Stimulated activated memory B cell treated with anti-CD40 and anti-IgM and Interleukin-4, amounts not matched to agents 10 μg/mL and 1 μg/mL and 100 μg/mL, for 72 hours (primary cell): ENCODE measurements around the gene ENTHD1.

ENCODE experiments used
- ATAC-seq: fragments of 150-1000 bp; cut with Tn5 transposase; 2 replicates; pipeline ENCODE4 v1.10.0; 2021
- H3K27ac Mint-ChIP-seq: one replicate; pipeline ENCODE4 v1.8.0; 2022; ENCODE audit warnings: mild to moderate bottlenecking, mixed read lengths
- H3K27me3 Mint-ChIP-seq: one replicate; pipeline ENCODE4 v1.8.0; 2022; ENCODE audit warnings: mixed read lengths
- H3K36me3 Mint-ChIP-seq: one replicate; pipeline ENCODE4 v1.8.0; 2022; ENCODE audit warnings: mixed read lengths
- H3K4me1 Mint-ChIP-seq: one replicate; pipeline ENCODE4 v1.8.0; 2022; ENCODE audit warnings: mixed read lengths
- H3K4me3 Mint-ChIP-seq: one replicate; pipeline ENCODE4 v1.8.0; 2022; ENCODE audit warnings: mild to moderate bottlenecking, moderate library complexity, mixed read lengths
- H3K9me3 Mint-ChIP-seq: one replicate; pipeline ENCODE4 v1.8.0; 2022; ENCODE audit warnings: mixed read lengths

The ENTHD1 gene

GRCh38 chr22:39718921-39719475 is 174.6 kb downstream of the ENTHD1 start:
- no peak for ATAC-seq
- no peak overlapping the region for H3K27ac Mint-ChIP-seq
- H3K27me3 Mint-ChIP-seq: peaks cover 22% of the 10 kb centered on the region
- no peak overlapping the region for H3K4me3 Mint-ChIP-seq
- H3K4me1 Mint-ChIP-seq: peaks cover 6% of the 10 kb centered on the region
- H3K36me3 Mint-ChIP-seq: no peaks in the 10 kb centered on the region
- no peaks in the 10 kb centered on the region for H3K9me3 Mint-ChIP-seq

DNA sequence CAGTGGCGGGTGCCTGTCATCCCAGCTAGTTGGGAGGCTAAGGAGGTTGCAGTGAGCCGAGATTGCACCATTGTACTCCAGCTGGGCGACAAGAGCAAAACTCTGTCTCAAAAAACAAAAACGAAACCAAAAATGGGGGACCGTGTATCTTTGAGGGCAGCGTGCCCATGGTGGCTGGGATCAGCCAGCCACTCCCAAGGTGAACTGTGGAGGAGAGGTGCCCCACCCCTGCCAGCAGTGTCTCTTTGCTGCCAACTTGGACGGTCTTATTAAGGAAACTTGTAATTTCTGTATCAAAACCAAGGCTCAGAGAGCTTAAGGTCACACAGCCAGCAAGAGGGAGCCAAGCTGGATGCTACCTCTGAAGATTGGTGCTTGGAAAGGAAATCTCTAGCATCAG is 175.4 kb downstream of the ENTHD1 start:
- ATAC-seq: no peak
- Mint-ChIP-seq H3K36me3 (no peaks in the 10 kb centered on the region), H3K9me3 (no peaks in the 10 kb centered on the region), H3K27me3 (peaks cover 15% of the 10 kb centered on the region), H3K27ac (no peak overlapping the region), H3K4me1 (peaks cover 8% of the 10 kb centered on the region), H3K4me3 (no peak overlapping the region)

DNA sequence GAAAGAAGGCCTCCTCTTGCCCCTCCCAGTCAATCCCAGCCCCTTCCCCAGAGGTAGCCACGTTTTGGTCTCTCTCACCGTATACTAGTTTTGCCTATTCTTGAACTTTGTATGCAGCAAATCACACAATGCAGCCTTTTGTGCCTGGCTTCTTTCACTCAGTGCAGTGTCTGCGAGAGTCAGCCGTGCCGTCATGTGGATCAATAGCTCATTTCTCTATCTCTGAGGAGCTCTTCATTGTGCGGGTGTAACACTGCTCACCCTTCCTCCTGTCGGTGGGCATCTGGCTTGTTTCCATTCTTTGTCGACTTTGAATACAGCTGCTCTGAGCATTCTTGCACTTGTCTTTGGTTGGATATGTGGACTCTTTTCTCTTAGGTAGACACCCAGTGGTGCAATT is 176.5 kb downstream of the ENTHD1 start:
- Mint-ChIP-seq H3K27ac (no peak overlapping the region), H3K4me3 (no peak overlapping the region), H3K9me3 (no peaks in the 10 kb centered on the region), H3K27me3 (peaks cover 11% of the 10 kb centered on the region), H3K36me3 (no peaks in the 10 kb centered on the region), H3K4me1 (peaks cover 19% of the 10 kb centered on the region)
- ATAC-seq: no peak

DNA sequence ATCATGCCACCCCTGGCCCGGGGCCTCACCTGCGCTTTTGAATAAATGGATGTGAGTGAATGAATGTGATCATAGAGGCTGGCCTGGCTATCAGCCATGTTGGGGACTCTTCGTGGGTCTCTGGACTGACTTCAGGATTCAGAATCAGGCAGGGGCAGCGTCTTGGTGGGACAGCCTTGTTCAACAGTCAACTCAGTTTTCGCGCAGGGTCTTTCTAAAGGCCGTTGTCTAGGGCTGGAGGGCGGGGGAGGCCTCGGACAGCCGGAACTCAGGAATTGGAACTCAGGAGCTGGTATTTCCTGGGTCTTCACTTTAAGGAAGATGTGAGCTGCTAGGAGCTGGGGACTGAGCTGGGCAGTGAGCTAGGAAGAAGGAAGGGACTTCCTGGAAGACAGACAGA is 177.0 kb downstream of the ENTHD1 start:
- H3K27ac Mint-ChIP-seq: no peak overlapping the region
- H3K9me3 Mint-ChIP-seq: no peaks in the 10 kb centered on the region
- no peak for ATAC-seq
- H3K36me3 Mint-ChIP-seq: no peaks in the 10 kb centered on the region
- H3K4me3 Mint-ChIP-seq: no peak overlapping the region
- peaks cover 20% of the 10 kb centered on the region for H3K4me1 Mint-ChIP-seq
- peaks cover 11% of the 10 kb centered on the region for H3K27me3 Mint-ChIP-seq

DNA sequence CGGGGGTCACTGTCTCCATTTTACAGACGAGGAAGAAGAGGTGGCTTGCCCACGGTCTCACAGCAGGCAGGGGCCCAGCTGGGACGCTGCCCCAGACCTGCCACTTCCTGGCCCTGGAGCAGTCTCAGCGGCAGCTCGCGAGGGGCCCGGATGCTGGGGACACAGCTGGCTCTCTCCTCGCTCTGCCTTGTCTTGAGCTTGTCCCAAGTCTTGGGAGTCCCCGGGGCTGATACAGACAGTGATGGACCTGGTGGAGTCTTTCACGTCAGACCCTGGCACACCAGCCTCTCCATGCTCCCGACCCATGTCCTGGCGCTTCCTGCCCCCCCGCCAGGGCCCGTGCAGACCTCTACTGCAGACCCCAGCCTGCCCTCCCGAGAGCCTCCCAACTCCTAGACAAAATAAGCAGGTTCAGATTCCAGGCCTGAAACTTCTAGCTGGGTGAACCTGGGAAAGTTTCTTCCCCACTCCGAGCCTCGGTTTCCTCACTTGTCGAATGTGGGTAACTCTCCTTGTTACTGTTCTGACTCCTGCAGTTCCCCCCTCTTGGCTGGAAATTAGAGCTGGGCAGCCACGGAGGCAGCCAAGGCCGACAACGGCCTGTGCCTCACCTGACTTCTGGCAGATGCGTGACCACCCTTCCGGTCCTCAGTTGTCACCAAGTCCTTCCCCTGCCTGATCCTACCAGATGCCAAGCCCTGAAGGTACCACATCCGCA is 177.6 kb downstream of the ENTHD1 start:
- peaks cover 13% of the 10 kb centered on the region for H3K27me3 Mint-ChIP-seq
- H3K4me3 Mint-ChIP-seq: no peak overlapping the region
- peak; percentile 7 for ATAC-seq
- H3K36me3 Mint-ChIP-seq: no peaks in the 10 kb centered on the region
- H3K4me1 Mint-ChIP-seq: peaks cover 20% of the 10 kb centered on the region
- no peaks in the 10 kb centered on the region for H3K9me3 Mint-ChIP-seq
- no peak overlapping the region for H3K27ac Mint-ChIP-seq

- Mint-ChIP-seq H3K4me1 (peaks cover 14% of the 10 kb centered on the region), H3K27me3 (peaks cover 16% of the 10 kb centered on the region), H3K36me3 (no peaks in the 10 kb centered on the region), H3K27ac (no peak overlapping the region), H3K9me3 (no peaks in the 10 kb centered on the region), H3K4me3 (no peak overlapping the region)
- no peak for ATAC-seq
These were observed 179.2 kb downstream of the ENTHD1 start for GRCh38 chr22:39714321-39714720.

DNA sequence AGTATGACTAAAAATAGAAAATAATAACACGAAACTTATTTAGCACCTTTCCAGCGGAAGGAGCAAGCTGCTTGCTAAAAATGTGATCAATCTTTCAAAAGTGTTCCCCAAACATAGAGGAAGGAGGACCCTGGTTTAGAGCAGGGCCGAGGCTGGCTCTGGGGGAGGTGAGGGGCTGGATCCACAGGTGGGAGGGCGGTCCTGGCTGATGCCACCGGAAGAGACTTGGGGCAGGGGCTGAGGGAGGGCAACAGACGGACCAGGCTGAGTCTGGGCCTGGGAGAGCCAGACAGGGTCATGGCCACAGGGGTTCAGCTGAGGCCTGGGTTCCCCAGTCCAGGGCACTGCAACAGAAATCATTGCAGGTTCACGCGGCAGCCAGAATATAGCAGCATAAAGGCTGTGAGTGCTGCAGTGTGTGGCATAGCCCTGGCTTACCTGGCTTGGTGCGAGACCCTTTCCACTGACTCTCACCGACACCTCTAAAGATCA is 179.7 kb downstream of the ENTHD1 start:
- no peak overlapping the region for H3K4me3 Mint-ChIP-seq

DNA sequence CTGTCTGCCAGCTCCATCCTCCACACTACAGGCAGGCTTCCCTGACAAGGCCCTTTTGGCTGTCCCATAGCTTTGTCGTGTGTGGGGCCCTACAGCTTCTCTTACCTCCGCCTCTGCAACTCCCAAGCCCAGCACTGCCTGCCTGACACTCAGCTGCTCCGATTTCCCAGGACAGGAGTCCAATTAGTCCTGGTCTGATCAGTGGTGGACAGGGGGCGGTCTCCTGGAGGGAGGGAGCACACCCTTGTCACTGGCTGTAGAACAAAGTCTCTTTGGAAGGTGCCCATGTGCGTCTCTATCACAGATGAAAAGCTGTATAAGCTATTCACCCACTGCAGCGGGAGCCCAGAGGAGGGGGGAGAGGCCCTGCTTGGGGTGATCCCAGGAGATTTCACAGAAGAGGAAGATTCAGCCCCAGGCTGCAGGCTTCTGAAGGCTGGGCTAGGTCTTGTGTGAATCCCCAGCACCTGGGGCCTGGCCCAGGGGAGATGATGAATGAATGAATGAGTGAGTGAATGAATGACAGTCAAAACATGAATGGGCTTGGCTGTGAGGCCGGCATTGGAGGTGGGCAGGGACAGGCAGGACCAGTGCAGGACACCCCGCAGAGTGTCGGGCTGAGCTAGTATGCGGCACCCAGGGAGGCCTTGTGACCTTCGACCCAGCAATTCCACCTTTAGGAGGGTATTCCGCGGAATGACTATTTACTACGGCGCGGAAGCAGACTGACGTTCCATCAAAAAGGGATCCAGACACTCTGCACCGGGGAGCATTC is 180.6 kb downstream of the ENTHD1 start:
- Mint-ChIP-seq H3K4me3 (no peak overlapping the region), H3K9me3 (no peaks in the 10 kb centered on the region), H3K27me3 (peaks cover 16% of the 10 kb centered on the region), H3K4me1 (peaks cover 14% of the 10 kb centered on the region), H3K36me3 (no peaks in the 10 kb centered on the region), H3K27ac (peak overlapping the region; percentile 36)
- ATAC-seq: peak; percentile 32

More for the DNA sequence above, 179.7 kb downstream of the ENTHD1 start:
- H3K27ac Mint-ChIP-seq: no peak overlapping the region
- H3K4me1 Mint-ChIP-seq: peaks cover 14% of the 10 kb centered on the region
- ATAC-seq: peak; percentile 32
- H3K36me3 Mint-ChIP-seq: no peaks in the 10 kb centered on the region
- no peaks in the 10 kb centered on the region for H3K9me3 Mint-ChIP-seq
- H3K27me3 Mint-ChIP-seq: peaks cover 16% of the 10 kb centered on the region

DNA sequence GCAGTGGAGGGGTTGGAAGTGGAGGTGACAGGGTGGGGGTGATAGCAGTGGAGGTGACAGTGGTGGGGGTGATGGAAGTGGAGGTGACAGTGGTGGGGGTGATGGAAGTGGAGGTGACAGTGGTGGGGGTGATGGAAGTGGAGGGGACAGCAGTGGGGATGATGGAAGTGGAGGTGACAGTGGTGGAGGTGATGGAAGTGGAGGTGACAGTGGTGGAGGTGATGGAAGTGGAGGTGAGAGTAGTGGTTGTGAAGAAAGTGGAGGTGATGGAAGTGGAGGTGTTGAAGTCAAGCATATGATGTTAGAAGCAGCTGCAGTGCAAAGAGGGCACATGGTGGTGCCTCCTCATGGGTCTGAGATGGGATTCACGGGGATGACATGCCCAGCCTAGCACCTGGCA is 181.5 kb downstream of the ENTHD1 start:
- peaks cover 16% of the 10 kb centered on the region for H3K27me3 Mint-ChIP-seq
- H3K4me3 Mint-ChIP-seq: no peak overlapping the region
- no peaks in the 10 kb centered on the region for H3K9me3 Mint-ChIP-seq
- H3K27ac Mint-ChIP-seq: no peak overlapping the region
- no peak for ATAC-seq
- H3K36me3 Mint-ChIP-seq: no peaks in the 10 kb centered on the region
- H3K4me1 Mint-ChIP-seq: peaks cover 14% of the 10 kb centered on the region

DNA sequence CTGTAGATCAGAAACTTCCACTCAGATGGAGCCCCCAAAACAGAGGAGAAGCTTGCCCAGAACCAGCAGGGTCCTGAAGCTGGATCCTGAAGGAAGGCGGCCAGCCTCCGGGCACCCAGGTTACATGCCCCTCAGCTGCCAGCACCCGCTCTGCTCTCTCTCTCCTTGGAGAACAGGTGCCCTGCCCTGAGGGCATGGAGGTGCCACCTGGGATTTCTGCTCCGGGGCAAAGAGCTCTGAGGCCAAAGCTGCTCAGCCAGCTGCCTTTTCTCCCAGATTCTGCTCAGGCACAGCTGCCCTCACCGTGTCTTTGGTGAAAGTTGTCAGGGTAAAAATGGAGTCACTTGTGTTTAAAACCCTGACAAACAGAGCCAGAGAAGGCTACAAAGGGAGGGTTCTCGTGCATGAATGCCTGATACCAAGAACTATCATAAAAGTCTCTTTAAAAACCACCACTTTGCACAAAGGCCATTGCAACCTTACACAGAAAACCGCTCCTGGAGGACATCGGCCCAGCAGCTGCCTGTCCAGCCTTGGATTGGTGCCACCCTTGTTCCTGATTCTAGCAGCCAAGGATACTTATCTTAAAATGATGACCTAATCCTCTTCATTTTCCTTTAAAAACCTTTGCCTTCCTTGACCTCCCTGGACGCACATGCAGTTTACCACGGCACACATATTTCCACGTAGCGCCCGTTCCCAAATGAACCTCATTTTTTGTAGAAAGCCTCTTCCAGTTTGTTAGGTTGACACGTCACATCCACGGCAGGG is 183.0 kb downstream of the ENTHD1 start:
- no peak overlapping the region for H3K27ac Mint-ChIP-seq
- peaks cover 14% of the 10 kb centered on the region for H3K4me1 Mint-ChIP-seq
- H3K4me3 Mint-ChIP-seq: no peak overlapping the region
- ATAC-seq: no peak
- H3K27me3 Mint-ChIP-seq: peaks cover 16% of the 10 kb centered on the region
- no peaks in the 10 kb centered on the region for H3K36me3 Mint-ChIP-seq
- no peaks in the 10 kb centered on the region for H3K9me3 Mint-ChIP-seq

DNA sequence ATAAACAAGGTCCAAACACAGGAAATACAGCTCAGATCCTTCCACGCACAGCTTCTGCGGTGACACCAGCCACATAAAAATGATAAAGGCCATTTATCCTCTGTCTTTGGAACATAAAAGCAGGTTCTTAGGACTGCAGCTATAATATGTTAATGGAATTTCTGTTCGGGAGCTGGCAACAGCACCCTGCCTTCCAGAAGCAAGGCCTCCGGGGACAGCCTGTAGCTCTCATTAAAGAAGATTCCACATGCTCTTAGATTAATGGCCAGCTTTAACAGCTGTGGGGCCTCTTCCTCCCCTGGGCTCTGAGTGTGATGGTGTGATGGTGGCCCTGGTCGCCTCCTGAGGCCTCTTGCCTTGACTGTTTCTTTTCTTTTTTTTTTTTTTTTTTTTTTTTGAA is 185.7 kb downstream of the ENTHD1 start:
- Mint-ChIP-seq H3K4me3 (no peak overlapping the region), H3K9me3 (no peaks in the 10 kb centered on the region), H3K4me1 (peaks cover 9% of the 10 kb centered on the region), H3K27ac (no peak overlapping the region), H3K27me3 (peaks cover 30% of the 10 kb centered on the region), H3K36me3 (no peaks in the 10 kb centered on the region)
- ATAC-seq: no peak

DNA sequence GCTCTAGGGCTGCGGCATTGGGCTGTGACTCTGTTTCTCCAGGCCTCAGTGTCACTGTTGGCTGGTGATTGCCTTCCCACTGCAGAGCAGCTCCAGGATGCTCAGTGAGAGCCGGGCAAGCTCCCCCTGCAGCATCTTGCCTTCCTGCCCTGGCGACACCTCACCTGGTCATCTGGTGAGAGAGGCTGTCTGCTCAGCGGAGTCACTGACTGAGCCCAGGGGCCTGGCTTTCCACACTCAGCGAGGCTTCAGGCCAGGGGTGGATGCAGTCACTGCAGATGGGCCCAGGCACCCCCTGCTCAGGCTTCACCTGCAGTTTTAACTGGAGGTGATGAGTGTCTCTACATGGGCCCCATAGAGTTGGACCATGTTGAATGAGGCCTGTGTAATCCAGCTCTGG is 186.2 kb downstream of the ENTHD1 start:
- Mint-ChIP-seq H3K36me3 (no peaks in the 10 kb centered on the region), H3K27ac (no peak overlapping the region)
- peak; percentile 24 for ATAC-seq

GRCh38 chr22:39706376-39707140 is 187.0 kb downstream of the ENTHD1 start:
- Mint-ChIP-seq H3K27me3 (peaks cover 38% of the 10 kb centered on the region), H3K4me1 (no peaks in the 10 kb centered on the region), H3K4me3 (no peak overlapping the region), H3K27ac (no peak overlapping the region), H3K9me3 (no peaks in the 10 kb centered on the region), H3K36me3 (no peaks in the 10 kb centered on the region)
- no peak for ATAC-seq

More for the DNA sequence above, 186.2 kb downstream of the ENTHD1 start:
- H3K4me1 Mint-ChIP-seq: peaks cover 4% of the 10 kb centered on the region
- H3K9me3 Mint-ChIP-seq: no peaks in the 10 kb centered on the region
- H3K4me3 Mint-ChIP-seq: no peak overlapping the region
- H3K27me3 Mint-ChIP-seq: peaks cover 30% of the 10 kb centered on the region

- no peak for ATAC-seq
- Mint-ChIP-seq H3K27ac (no peak overlapping the region), H3K4me3 (no peak overlapping the region), H3K4me1 (no peaks in the 10 kb centered on the region), H3K27me3 (peaks cover 42% of the 10 kb centered on the region), H3K36me3 (no peaks in the 10 kb centered on the region), H3K9me3 (no peaks in the 10 kb centered on the region)
These were observed 188.2 kb downstream of the ENTHD1 start for GRCh38 chr22:39705386-39705785.
